OCI-LY3 (cell line): ENCODE results near the gene MED26.

Source experiments
- CTCF ChIP-seq: fragments of 200-600, 300-600 bp; sonication (generic); IDR thresholded peaks from 2 replicates; pipeline ENCODE4 v1.5.1; 2014; ENCODE audit warnings: antibody characterized with exemption, low read length, low read depth
- EZH2phosphoT487 ChIP-seq: fragments of 200-600 bp; shearing (Covaris generic); IDR thresholded peaks from 2 replicates; pipeline ENCODE4 v1.6.1; 2018; ENCODE audit warnings: antibody characterized with exemption, mixed run types, low read depth

GRCh38 chr19:16654627-16655026 lies 26.6 kb upstream of the MED26 start:
- TF ChIP-seq CTCF, result no peak
- no peak for TF ChIP-seq EZH2phosphoT487
